HK-2 (cell line): ENCODE results near the gene INSRR.

Experiments
- DNase-seq: peaks from one replicate; pipeline ENCODE4 v3.0.0-alpha.2; 2018; ENCODE audit not compliant: unreplicated experiment

INSRR gene

DNA sequence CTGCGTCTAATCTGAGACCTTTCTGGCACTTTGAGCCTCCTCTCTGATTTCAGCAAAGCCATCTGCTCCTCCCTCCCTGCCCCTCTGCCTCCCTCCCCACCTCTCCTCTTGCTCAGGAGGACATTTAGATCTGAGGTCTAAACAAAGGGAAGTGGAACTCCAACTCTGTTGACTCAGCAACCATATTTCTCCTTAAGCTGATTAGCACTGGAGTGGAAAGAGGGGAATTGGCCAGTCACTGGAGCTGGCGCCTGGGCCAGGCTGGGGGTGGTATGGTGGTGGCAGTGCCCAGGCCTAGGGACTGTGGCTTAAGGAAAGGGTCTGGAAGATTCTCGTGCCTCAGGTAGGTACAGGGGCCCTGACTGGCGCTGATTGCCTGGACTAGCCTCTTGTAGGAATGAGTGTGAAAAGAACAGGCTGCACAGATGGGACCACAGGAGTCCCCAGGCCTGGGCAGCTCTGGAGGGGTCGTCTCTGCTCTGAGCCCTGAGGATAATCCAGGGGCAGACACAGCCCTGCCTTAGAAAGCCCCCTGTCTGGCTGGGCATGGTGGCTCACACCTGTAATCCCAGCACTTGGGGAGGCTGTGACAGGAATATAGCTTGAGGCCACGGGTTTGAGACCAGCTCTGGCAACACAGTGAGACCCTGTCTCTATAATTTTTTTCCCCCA lies 54.2 kb downstream of the INSRR start:
- DNase-seq: peak; percentile 52

DNA sequence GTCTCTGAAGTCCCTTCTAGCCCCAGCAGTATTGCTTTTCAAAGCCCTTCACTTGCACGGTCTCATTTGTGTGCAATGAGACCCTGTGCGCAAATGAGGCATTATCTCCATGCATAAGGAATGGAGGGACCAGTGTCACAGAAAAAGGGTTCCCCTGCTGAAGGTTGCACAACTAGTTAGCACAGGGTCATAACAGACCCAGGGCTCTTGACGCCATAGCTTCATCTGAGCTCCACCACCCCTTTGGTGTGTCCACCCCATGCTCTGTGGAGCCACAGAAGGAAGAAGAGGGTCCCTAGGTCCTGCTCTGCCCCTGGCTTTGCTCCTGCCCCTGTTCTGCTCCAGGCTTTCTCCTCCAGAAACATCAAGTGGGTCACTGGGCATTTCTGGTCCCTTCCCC lies 54.9 kb downstream of the INSRR start:
- no peak for DNase-seq

DNA sequence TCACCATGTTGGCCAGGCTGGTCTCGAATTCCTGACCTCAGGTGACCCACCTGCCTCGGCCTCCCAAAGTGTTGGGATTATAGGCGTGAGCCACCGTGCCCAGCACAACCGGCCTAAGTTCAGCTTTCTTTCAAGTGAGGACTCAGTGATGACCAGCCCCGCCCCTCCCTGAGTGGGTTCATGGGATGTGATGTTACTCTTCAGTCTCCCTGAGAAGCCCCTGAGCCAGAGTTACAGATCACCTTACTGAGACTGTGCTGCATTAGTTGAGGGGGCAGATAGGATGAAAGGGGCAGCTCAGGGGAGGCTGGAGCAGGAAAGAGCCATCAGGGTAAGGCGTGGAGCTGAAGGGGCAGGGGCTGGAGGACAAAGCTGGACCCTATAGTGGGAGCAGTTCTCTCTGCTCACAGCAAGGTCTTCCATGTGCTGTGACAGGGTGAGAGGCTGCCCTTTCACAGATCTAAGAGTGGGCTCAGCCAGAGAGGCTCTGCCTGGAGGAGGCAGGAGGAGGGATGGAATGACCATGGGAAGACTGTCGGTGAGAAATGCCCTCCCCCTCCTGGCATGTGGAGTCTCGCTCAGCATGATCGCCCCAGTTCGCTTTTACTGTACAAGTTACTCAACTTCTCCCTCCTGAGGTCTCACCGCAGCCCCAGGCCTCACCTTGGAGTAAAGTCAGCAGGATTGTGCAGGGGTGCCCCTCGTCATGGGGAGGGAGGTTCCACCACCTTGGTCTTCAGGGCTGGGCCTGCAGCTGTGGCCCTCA lies 55.6 kb downstream of the INSRR start:
- no peak for DNase-seq

DNA sequence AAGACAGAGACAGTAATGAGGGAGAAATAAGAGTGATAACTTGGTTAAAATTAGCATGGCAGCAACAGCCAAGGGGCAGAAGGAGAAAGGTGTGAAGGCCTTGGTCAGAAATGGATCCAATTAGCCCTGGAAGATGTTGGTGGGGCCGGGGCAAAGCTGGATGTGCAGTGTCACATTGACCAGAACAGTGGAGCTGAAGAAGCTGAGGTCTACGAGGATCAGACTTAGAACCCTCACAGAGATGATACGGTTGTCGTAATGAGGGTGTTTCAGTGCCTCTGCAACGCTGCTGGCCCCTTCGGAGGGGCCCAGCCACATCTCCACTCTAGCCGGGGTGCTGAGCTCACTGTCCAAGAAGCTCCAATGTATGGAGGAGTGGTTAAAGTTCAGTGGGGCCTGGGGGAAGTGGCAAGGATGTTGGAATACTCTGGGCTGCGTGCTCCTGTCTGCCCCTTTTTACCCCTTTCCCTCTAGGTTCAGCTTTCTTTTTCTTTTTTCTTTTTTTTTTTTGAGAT lies 56.4 kb downstream of the INSRR start:
- no peak for DNase-seq

DNA sequence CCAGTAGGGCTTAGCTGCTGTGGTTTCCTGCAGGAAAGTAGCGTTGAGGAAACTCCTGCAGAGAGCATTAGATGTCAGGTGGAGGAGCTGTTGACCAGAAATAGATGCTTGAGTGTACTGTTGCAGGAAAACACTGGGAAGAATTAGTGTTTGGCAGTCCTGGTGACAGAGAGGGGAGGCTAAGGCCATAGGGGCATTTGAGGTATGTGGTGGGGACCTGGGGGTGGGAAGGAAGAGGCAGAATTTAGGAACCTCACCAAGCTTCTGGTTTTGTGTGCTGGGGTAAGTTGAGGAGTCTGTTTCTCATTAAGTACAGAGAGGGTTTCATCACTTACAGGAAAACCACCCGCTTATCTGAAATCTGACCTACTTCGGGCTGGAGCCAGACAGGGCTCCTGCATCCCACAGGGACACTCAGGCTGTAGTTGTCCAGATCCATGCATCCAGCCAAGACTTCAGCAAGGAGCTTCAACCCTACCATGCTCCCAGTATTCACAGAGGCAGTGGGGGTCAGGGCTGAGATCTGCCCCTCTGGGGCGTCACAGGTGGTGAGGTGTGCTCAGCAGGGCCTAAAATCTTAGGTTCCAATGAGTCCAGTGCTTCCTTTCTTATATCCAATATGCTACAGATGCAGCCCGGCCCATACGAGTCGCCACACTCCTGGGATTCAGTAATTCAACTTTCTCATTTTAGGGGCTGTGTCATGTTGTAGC lies 57.4 kb downstream of the INSRR start:
- no peak for DNase-seq

DNA sequence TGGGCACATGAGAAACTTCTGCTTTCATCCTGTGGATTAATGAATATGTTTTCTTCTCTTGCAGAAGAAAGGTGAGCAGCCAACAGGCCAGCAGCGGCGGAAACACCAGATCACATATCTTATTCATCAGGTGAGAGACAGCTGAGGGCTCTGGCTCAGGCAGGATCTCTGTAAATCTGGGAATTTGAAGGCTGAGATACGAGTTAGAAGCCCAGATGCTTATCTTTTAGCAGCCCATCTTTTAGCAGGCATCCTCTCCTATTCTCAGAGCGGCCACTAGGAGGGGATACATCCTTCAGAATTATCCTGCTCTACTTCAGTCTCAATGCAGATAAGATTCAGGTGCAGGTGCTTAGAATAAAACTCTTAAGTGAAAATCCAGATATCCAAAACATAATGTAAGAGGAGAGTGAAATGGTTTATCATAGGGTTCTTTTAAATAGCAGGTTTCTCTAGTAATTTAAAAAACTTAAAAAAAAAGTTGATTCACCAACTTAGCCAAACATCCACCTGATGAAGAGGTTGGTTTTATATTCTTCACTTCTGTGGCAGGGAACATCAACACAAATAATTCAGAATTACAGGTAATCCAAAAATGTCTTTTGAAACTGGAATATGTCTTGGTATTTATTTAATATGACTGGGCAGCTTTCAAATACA lies 61.6 kb downstream of the INSRR start:
- DNase-seq: no peak

DNA sequence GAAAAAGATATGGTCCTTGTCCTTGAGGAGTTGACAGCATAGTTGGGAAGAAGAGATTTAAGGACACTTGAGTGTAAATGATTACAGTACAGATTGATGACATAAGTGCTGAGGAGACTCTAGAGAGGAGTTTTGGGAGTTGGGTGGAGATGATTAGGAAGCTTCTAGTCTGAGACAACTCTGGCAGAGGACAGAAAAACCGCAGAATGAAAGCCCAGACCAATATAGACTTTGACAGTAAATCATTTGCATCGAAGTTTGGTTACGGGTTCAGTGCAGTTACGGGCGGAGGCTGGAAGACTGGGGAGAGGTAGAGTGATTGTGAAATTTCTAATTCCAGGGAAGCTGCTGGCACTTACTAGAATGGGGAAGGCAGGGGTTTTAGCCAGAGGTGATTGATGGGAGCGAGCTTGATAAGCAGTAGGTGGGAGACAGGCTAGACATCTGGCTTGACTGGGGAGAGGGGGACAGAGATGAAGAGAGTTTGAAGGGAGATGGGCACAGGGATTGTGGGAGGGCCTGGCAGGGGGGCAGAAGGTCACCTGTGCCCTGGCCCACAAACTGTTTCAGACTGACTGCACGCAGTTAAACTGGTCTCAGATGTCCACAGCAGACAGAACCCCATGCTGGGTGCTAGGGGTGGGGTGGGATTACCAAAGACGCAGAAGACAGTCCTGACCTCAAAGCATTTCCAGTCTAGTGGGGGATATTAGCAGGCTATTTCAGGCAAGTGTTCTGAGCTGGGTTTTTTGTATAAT lies 62.4 kb downstream of the INSRR start:
- peak; percentile 60 for DNase-seq

DNA sequence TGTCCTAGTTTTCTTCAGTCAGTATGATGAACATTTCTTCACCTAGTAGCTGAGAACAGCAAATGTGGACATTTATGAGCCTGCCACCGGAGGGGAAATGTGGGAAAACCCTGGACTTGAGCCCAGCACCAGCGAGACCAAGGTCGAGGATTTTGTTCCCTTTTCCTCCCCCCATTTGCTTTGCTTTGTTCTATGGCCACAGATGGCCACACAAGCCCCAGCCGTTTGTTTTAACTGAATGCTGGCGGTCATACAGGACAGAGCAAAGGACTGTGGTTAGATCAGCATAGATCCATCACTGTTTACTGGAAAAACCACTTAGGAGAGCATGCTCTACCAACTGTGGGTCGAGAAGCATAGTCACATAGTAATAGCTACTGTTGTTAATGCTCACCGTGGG lies 63.1 kb downstream of the INSRR start:
- peak; percentile 65 for DNase-seq

DNA sequence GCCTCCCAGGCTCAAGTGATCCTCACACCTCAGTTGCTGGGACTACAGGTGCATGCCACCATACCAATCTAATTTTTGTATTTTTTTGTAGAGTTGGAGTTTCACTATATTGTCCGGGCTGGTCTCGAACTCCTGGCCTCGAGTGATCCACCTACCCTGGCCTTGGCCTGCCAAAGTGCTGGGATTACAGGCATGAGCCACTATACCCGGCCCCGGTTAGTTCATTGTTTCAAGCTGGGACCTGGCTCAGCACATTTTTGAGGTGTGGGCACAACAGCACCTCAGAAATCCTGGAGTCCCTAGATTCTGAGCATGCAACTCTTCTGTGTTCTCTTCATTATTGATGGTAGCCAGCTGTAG lies 63.6 kb downstream of the INSRR start:
- no peak for DNase-seq

DNA sequence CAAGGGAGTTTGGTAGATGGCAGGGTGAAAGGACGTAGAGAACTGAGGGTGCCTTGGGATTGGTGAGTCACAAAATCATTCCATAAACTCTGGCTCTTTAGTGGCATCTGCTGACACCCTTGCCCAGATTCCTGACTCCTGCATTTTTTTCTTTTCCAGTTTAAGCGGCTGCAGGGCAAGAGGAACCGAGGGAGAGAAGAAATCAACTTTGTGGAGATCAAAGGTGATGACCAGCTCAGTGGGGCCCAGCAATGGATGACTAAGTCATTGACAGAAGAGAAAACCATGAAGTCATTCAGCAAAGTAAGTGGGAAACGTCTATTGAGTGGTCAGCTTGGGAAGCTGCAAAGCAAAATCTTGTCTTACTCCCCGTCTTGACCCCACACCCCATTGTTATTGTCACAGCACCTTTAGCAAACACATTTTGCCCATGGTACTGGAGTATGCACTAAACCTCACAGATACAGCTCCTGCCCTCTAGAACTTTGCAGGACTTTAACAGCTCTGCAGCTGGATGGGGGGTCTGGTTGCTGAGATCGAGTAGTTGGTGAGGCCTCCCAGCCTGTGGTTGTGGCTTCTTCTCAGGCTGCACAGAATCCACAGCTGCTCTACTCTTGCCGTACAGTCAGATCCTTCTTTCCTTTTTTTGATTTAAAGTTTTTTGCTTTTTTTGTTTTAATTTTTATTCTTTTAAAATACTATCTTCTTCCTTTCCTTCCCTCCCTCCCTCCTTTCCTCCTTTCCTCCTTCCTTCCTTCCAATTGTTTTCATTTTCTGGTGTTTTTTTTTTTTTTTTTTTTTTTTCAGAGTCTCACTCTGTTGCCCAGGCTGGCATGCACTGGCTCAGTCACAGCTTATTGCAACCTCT lies 64.2 kb downstream of the INSRR start:
- DNase-seq: peak; percentile 51
